ENCODE data around the gene VPS52. TPM values are rescaled to one million over a fixed set of nuclear protein-coding genes. Genes with fewer than 3 reads are reported as not detected.

The VPS52 gene, protein sequence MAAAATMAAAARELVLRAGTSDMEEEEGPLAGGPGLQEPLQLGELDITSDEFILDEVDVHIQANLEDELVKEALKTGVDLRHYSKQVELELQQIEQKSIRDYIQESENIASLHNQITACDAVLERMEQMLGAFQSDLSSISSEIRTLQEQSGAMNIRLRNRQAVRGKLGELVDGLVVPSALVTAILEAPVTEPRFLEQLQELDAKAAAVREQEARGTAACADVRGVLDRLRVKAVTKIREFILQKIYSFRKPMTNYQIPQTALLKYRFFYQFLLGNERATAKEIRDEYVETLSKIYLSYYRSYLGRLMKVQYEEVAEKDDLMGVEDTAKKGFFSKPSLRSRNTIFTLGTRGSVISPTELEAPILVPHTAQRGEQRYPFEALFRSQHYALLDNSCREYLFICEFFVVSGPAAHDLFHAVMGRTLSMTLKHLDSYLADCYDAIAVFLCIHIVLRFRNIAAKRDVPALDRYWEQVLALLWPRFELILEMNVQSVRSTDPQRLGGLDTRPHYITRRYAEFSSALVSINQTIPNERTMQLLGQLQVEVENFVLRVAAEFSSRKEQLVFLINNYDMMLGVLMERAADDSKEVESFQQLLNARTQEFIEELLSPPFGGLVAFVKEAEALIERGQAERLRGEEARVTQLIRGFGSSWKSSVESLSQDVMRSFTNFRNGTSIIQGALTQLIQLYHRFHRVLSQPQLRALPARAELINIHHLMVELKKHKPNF
- 10 to 100 TPM; 79.1 to 84.0 TPM for total RNA-seq

DNA sequence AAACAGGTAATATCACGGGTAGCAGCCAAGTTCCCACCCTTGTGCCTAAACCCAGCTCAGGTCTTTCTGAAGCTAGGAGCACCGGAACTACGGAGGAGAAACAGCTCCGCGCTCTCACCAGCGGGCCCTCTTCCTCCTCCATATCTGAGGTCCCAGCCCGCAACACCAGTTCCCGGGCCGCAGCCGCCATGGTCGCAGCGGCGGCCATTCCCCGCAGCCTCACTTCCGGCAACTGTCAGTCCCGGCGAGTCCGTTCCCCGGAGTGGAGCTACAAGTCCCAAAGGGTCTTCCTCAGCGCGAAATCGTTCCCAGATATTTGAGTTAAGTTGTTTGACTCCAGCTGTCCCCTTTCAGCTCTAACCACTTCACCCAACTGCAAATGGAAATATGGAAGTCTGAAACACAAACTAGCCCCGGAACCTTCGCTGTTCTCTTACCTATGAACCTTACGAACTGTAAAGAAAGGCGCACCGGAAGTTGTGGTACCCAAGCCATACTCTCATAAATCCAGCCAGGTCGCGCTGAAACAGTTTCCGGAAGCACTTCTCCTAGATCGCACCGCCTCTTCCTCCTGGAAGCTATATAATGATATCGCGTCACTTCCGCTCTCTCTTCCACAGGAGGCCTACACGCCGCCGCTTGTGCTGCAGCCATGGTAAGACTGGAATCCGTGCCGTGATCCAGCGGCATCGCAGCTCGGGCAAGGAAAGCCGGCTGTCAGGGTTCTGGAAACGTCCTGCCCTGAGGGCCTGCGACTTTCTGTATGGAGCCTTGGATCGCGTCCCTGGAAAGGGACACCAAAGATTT, at the start of gene VPS52, which contains the start of gene RPS18:
VPS52 (minus strand) TSS at position 409 of the 807 bp plus-strand sequence; CDS start at position 208, 201 bp downstream.
RPS18 (plus strand) TSS at position 608 of the 807 bp plus-strand sequence; CDS start at position 653, 45 bp downstream.
- CTCF ChIA-PET = interaction anchor here (0.6 to 3.6 kb wide), 10 partner anchors 9 to 1152 kb away, joined by 3 to 13 read pairs (median 4); partner anchors contain the start of genes CUTA, PFDN6 and WDR46
- peaks cover 67% of the 10 kb centered on the region for H3K36me3 Mint-ChIP-seq (ENCODE audit: low read depth)
- H3K27ac Mint-ChIP-seq = peak within 1 kb of the TSS; percentile 98
- no peaks in the 10 kb centered on the region for H3K27me3 Mint-ChIP-seq
- POLR2A ChIA-PET = interaction anchor here (1.2 to 1.8 kb wide), 3 partner anchors 22 to 300 kb away, joined by 7 to 11 read pairs (median 11); partner anchors contain the start of gene RGL2
- DNase-seq = peak; percentile 96
- H3K9me3 Mint-ChIP-seq = no peaks in the 10 kb centered on the region
- peak within 1 kb of the TSS; percentile 95 for H3K4me3 Mint-ChIP-seq
- H3K4me1 Mint-ChIP-seq = peaks cover 61% of the 10 kb centered on the region

DNA sequence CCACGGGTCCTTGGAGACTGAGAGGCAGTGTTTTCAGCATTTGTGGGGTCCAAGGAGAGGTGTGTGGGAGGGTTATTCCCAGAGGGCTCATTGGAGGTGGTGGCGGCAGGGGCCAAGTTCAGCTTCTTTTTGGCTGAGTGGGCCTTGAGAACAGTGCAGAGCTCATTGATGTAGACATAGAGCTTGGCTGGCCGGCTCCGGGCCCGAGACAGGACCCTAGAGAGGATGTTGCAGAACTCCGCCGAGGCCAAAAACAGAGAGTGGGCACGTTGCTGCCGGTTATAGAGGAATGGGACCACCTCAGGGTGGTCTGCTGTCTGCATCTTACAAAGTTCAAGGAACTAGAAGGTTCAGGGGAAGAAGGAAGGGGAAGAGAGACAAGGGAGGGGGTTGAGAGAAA, 49.6 kb upstream of the VPS52 start:
- H3K36me3 Mint-ChIP-seq (ENCODE audit: low read depth) = peaks cover 49% of the 10 kb centered on the region
- H3K9me3 Mint-ChIP-seq = no peaks in the 10 kb centered on the region
- H3K27me3 Mint-ChIP-seq = no peaks in the 10 kb centered on the region
- CTCF ChIA-PET = no interaction called here
- POLR2A ChIA-PET = no interaction called here
- H3K27ac Mint-ChIP-seq = peak overlapping the region; percentile 76
- peaks cover 64% of the 10 kb centered on the region for H3K4me1 Mint-ChIP-seq
- no peak for DNase-seq
- peak overlapping the region; percentile 98 for H3K4me3 Mint-ChIP-seq

DNA sequence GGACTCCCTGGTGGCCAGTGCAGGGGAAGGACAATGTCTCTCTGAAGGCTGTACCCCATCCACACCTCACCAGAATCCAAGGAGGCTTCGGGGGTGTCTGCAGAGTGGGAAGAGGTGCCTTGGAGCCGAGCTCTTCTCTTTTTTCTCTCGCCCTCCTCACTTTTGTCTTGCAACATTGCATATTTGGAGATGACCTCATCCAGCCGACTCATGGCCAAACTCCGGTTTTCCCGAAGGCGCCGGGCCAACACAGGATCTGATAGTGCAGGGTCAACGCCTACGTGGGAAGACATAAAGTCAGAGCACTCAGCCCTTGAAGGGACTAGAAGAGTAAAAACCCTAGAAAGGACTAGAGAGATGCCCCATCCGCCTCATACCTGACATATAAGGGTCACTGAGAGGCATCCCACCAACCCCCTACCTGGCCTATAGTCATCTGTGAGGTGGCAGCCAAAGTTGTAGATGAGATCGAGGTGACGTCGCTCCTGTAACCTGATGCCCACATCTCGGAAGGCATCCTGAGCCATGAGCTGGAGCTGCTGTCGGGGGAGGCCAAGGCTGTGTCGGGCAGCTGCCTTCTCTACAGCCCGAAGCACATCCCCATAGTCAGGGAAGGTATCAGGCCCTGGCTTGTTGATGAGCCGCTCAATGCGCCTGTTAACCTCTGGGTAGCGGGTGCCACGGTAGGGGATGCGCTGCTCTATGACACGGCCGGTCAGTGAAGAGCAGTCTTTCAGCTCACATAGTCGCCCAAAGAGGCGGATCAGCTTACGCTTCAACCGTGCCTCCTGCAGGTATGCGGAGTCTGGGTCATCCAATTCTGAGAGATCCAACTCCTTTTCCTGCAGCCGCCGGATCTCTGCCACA, 48.9 kb upstream of the VPS52 start:
- CTCF ChIA-PET = no interaction called here
- Mint-ChIP-seq H3K9me3 (no peaks in the 10 kb centered on the region), H3K36me3 (ENCODE audit: low read depth) (peaks cover 54% of the 10 kb centered on the region)

DNA sequence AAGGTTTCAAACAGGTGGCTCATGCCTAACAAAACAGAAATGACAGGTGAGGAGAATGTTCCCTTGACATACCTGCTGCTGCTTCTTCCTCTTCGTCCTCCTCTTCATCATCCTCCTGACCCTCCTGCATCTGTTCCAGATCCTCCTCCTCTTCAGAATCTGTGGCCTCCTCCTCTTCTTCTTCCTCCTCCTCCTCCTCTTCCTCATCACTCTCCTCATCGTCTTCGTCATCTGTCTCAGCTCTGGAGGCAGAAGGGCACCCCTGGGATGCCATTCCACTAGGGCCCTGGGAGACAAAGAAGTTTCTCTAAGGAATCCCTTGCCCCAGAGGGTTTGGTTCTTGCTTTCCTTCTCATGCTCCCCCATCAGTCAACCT, 48.3 kb upstream of the VPS52 start:
- H3K36me3 Mint-ChIP-seq (ENCODE audit: low read depth) = peaks cover 56% of the 10 kb centered on the region
- H3K27ac Mint-ChIP-seq = peak overlapping the region; percentile 19
- no peak for DNase-seq
- H3K27me3 Mint-ChIP-seq = no peaks in the 10 kb centered on the region
- peak overlapping the region; percentile 99 for H3K4me3 Mint-ChIP-seq
- ChIA-PET POLR2A (no interaction called here), CTCF (no interaction called here)
- no peaks in the 10 kb centered on the region for H3K9me3 Mint-ChIP-seq
- H3K4me1 Mint-ChIP-seq = peaks cover 77% of the 10 kb centered on the region

More for the DNA sequence above, 48.9 kb upstream of the VPS52 start:
- POLR2A ChIA-PET = no interaction called here
- peak overlapping the region; percentile 14 for H3K27ac Mint-ChIP-seq
- peaks cover 71% of the 10 kb centered on the region for H3K4me1 Mint-ChIP-seq
- peak overlapping the region; percentile 98 for H3K4me3 Mint-ChIP-seq
- DNase-seq = no peak
- H3K27me3 Mint-ChIP-seq = no peaks in the 10 kb centered on the region

DNA sequence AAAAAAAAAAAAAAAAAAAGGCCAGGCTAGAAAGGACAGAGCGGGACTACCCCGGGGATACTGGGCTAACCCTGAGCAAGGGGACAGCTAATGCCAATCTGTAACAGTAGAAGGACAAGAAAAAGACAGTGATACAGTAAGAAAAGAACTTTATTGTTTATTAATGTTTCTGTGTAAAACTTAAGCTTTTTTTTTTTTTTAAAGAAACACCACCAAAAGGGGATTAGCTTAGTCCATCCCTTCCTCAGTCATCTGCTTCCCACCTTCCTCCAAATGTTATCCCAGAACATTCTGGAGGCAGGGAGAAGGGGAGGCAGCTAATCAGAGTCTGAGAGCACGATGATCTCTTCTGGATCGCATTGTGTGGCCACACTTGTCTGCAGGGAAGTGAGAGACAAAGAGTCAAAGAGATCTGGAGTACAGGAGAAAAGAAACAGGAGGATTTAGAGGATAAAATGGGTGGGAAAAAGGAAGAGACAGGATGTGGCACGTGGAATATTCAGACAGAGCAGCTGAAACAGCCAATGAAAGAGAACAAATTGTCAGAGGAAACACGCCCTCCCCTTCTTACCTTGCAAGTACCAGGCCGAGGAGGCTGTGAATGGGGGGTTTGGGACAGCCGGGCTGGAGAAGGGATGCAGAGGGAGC, 46.9 kb upstream of the VPS52 start:
- POLR2A ChIA-PET = interaction anchor here (0.6 to 0.7 kb wide), 2 partner anchors 61 to 469 kb away, joined by 3 read pairs; no protein-coding TSS in a partner anchor
- Mint-ChIP-seq H3K4me3 (peak overlapping the region; percentile 99), H3K27ac (peak overlapping the region; percentile 96), H3K4me1 (peaks cover 75% of the 10 kb centered on the region), H3K27me3 (no peaks in the 10 kb centered on the region), H3K36me3 (ENCODE audit: low read depth) (peaks cover 58% of the 10 kb centered on the region), H3K9me3 (no peaks in the 10 kb centered on the region)
- CTCF ChIA-PET = interaction anchor here (0.6 to 2.5 kb wide), 7 partner anchors 11 to 480 kb away, joined by 3 to 11 read pairs (median 4); partner anchors contain the start of genes B3GALT4, PFDN6, TAP2 and WDR46
- DNase-seq = no peak

DNA sequence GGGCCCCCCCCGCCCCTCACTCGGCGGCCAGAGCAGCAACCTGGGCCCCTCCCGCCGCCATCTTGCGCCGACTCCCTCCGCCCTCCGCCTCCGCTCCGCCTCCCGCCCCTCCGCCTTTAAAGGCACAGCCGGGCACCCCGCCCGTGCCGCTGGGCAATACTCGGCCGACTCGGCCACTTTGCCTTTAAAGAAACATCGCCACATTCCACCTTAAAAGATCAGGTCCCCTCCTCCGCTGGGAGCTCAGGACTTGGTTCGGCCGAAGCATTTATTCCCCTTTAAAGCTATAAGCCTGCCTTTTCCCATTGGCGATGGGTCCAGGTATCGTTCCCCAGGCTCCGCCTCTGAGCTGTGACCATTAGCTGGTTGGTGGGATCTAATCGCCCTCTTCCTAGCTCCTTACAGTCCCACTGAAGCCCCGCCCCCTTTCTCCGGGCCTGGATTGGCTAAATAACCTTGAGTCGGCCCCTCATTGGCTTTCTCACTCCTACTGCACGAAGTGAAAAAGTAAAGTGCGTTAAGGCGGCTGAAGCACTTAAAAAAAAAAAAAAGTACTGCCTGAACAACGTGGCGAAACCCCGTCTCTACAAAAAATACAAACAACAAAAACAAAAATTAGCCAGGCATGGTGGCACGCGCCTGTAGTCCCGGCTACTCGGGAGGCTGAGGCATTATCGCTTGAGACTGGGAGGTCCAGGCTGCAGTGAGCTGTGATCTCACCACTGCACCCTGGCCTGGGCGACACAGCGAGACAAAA, 46.2 kb upstream of the VPS52 start, which contains the start of gene ZBTB22:
ZBTB22 (minus strand) TSS at position 76 of the 757 bp plus-strand sequence. CDS start 828 bp downstream, outside the sequence.
- Mint-ChIP-seq H3K4me1 (peaks cover 74% of the 10 kb centered on the region), H3K4me3 (peak within 1 kb of the TSS; percentile 99), H3K27ac (peak within 1 kb of the TSS; percentile 96), H3K9me3 (no peaks in the 10 kb centered on the region), H3K27me3 (no peaks in the 10 kb centered on the region), H3K36me3 (ENCODE audit: low read depth) (peaks cover 65% of the 10 kb centered on the region)
- ChIA-PET POLR2A (interaction anchor here (0.7 kb wide), 1 partner anchor 61 kb away, joined by 3 read pairs; no protein-coding TSS in a partner anchor), CTCF (interaction anchor here (0.6 to 2.5 kb wide), 10 partner anchors 11 to 479 kb away, joined by 3 to 11 read pairs (median 4); partner anchors contain the start of genes B3GALT4, PFDN6, TAP2 and WDR46)
- DNase-seq = peak; percentile 98

DNA sequence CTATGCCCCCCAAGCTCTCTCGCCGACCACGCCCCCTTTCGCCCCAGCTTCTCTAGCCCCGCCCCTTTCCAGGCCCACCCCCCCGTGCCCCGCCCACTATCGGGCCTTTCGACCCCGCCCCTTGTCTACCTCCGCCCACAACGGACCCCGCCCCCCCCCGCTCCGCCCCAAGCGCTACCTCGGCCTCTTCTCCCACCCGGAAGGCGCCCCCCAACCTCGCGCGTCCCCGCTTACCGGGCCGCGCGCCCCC, 45.7 kb upstream of the VPS52 start:
- H3K4me1 Mint-ChIP-seq = peaks cover 78% of the 10 kb centered on the region
- peak overlapping the region; percentile 99 for H3K4me3 Mint-ChIP-seq
- ChIA-PET POLR2A (no interaction called here), CTCF (interaction anchor here (0.6 to 2.5 kb wide), 5 partner anchors 18 to 122 kb away, joined by 4 to 11 read pairs (median 4); partner anchors contain the start of genes PFDN6 and WDR46)
- peak overlapping the region; percentile 65 for H3K27ac Mint-ChIP-seq
- no peaks in the 10 kb centered on the region for H3K27me3 Mint-ChIP-seq
- H3K36me3 Mint-ChIP-seq (ENCODE audit: low read depth) = peaks cover 66% of the 10 kb centered on the region
- DNase-seq = no peak
- no peaks in the 10 kb centered on the region for H3K9me3 Mint-ChIP-seq

DNA sequence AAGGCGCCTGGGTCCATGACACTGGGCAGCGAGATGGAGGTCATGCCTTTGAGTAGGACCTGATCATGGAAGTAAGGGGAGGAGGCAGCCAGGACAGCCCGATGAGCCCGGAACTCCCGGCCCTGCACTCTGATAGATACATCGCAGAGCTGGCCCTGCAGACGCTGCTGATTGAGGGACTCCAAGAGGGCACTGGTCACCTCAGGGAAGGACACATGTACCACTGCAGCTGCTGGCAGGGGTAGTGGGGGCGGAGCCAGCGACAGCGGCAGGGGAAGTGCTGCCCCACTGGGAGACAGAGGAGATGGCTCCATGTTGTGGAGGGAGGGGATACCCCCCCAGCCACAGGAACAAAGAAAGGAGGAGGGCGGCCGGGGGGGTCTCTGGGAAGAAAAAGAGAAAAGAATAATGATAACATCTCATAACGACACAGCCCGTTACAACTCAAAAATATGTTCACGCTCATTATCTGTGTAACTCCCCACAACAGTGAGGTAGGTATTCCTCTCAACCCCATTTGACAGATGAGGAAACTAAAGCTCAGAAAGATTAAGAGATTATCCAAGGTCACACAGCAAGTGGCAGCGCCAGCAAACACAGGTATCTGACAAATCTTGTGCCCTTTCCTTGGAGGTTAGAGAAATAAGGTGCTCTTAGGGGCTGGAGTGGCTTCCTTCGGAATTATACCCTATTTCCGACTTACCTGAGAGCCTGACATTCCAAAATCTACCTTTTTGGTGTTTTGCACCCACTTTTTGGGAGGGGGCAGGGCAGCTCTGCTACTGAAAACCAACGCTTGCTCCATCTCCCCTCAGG, 45.1 kb upstream of the VPS52 start:
- DNase-seq = no peak
- H3K4me1 Mint-ChIP-seq = peaks cover 79% of the 10 kb centered on the region
- H3K27ac Mint-ChIP-seq = peak overlapping the region; percentile 67
- H3K4me3 Mint-ChIP-seq = peak overlapping the region; percentile 99
- H3K9me3 Mint-ChIP-seq = no peaks in the 10 kb centered on the region
- H3K36me3 Mint-ChIP-seq (ENCODE audit: low read depth) = peaks cover 66% of the 10 kb centered on the region
- CTCF ChIA-PET = interaction anchor here (1.1 to 2.5 kb wide), 4 partner anchors 18 to 28 kb away, joined by 4 to 8 read pairs (median 4); partner anchors contain the start of genes PFDN6, RGL2 and WDR46
- no peaks in the 10 kb centered on the region for H3K27me3 Mint-ChIP-seq
- POLR2A ChIA-PET = no interaction called here

DNA sequence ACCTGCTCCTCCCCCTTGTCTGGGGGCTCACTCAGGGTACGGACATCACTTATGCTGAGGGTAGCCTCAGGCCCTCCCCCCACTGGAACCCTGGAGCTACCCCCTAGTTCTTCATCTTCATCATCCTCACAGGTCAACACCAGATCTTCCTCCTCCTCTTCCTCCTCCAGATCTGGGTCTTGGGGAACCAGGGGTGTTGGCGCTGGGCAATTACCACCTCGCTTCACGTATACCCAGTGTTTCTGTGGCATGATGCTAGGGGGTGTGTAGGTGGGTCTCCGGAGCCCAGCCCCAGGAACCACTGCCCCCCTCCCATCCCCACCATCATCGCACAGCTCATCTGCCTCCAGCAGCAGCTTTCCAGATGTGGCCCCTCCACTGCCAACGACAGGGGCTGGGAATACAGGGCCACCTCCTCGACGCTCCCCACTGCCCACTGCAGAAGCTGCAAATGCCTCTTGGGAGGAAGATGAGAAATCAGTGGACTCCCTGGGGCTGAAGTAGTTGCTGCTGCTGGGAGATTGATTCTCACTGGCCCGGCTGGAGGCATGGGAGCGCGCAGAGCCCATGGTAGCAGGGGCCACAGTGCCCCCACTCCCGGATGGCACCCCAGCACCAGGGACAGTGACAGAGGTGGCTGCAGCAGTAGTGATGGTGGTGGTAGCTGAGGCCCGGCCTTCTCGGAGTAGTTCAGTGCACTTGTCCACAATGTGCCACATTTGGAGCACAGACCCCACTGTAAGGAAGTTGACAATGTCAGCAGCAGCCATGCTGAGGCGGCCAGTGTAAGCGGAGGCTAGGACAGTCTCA, 44.3 kb upstream of the VPS52 start:
- CTCF ChIA-PET = interaction anchor here (2.4 to 2.5 kb wide), 2 partner anchors 17 to 27 kb away, joined by 5 to 8 read pairs; partner anchors contain the start of genes PFDN6, RGL2 and WDR46
- Mint-ChIP-seq H3K27me3 (no peaks in the 10 kb centered on the region), H3K27ac (peak overlapping the region; percentile 67), H3K9me3 (no peaks in the 10 kb centered on the region), H3K36me3 (ENCODE audit: low read depth) (peaks cover 62% of the 10 kb centered on the region), H3K4me3 (peak overlapping the region; percentile 99), H3K4me1 (peaks cover 75% of the 10 kb centered on the region)
- POLR2A ChIA-PET = no interaction called here
- DNase-seq = no peak
